GM19193 (cell line): ENCODE results near the gene CCL23.

Experiments used
- POLR2A ChIP-seq: IDR thresholded peaks from 4 replicates; pipeline ENCODE4 v1.6.1; 2011; ENCODE audit not compliant: insufficient read depth, insufficient read length; ENCODE audit errors: extremely low read depth

CCL23 gene, protein sequence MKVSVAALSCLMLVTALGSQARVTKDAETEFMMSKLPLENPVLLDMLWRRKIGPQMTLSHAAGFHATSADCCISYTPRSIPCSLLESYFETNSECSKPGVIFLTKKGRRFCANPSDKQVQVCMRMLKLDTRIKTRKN

DNA sequence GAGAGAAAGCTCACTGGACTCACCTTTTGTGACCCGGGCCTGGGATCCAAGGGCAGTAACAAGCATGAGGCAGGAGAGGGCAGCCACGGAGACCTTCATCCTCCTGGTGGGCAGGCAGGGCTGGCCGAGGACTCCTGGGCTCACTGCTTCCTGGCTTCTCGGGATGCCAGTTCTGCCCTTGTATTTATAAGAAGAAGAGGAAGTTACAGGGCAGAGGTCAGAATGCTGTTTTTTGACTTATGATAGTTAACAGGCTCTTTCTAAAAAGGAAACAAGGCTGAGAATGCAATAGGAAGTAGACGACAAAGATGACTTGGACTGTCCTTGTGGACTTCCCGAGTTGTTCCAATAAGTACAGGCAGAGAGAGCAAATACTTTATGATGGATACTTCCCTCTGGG is at the start of gene CCL23:
Gene CCL23, minus strand, starts transcription at position 174 of the 400 bp plus-strand sequence. Its CDS starts 75 bp downstream, at position 99.
- TF ChIP-seq POLR2A, result no peak

DNA sequence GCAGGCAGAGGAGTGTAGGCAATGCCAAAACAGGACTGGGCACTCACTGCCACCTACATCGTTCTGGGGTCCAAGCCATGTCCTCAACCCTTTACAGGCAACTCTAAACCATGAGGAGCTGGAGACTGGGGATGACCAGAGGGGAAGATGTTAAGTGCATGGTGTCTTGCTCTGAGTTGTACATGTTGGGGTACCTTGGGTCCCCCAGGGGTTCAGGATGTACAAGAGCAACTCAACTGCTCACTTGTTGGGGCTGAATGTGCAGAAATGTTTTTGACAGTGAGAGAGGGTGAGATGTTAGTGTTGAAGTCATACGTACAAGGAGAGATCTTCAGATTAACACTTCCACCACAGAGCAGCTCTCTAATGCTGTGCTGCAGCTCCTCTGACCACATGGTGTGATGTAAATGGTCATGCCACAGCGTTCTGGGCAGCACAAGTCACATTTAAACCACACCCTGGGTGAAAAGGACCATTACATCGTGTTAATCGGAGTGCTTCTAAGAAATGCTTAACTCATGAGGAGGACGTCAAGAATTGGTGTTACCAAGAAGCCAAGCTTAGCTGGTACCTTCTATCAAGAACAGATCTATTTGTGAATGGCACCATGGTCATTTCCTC is 48.7 kb upstream of the CCL23 start:
- no peak for TF ChIP-seq POLR2A

DNA sequence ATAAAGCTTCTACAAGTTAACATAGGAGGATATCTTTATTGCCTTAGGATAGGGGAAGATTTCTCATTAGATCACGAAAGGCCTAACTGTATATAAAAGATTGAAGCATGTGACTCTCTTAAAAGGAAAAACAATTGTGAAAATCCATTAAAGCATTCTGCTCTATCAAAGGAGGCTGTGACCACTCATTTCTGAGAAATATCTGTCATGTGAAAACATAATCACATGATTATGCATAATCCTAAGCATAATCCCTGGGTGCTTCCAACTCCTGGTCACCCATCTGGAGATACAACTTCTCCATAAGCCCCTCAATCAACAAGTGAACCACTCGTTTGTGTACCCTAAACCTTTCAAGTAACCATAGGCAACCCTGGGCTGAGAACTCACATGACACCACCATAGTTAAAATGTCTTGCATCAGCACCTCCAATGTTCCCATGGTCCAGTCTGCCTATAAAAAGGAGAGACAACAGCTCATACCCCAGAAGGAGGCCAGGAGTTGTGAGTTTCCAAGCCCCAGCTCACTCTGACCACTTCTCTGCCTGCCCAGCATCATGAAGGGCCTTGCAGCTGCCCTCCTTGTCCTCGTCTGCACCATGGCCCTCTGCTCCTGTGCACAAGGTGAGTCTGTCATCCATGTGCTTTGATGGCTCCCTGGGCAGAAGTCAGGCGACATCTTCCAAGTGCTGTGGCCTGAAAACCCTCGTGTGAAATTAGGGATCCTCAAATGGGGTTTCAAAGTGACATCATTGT is 46.2 kb upstream of the CCL23 start, which contains the start of gene CCL18:
Gene CCL18, plus strand, starts transcription at position 487 of the 756 bp plus-strand sequence. Its CDS starts 71 bp downstream, at position 558.
- TF ChIP-seq POLR2A, result no peak

DNA sequence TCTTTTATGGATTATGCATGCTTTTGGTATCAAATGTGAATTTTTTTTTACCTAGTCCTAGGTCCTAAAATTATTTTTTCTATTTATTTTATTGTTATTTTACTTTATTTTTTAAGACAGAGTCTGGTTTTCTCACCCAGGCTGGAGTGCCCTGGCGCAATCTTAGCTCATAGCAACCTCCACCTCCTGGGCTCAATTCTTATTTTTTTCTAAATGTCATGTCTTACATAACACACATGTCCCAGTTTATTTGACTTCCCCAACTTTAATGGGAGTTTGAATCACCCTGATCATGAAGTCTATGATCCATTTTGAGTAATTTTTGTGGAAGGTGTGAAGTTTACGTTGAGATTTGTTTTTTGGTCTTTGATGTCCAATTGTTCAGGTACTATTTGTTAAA is 43.0 kb upstream of the CCL23 start:
- no peak for TF ChIP-seq POLR2A

DNA sequence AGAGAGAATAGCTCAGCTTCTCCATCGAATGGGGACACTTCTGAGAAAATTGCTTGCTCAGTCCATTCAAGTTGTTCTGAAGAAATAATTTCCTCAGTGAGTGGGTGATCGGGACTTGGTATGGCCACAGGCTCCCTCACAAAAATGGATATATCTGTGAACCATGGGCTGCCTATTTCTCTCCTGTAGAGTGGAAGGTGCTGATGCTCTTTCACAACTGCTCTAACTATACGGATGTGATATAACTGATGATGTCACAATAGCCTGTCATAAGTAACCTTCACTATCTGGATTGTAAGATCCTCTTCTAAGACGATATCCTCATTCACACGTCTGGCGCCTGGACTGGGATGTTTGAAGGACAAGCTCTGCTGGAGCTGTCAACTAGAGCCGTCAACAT is 41.6 kb upstream of the CCL23 start:
- no peak for TF ChIP-seq POLR2A

DNA sequence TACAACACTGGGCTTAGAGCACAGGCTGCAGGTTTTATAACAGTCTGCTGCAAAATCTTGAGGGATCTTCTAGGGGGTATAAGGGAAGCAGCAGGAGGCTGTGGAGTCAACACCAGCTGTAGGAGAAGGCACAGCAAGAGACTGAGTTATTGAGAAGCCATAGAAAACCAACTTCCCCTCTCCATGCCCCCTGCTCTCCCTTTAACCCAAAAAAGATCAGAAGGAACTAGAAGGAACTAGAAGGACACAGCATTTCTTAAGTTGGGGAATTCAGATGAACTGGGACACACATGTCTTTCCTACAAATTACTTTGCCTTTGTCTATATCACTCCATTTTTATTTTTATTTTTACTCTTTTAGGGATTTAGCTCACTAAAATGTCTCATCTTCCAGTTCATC is 40.1 kb upstream of the CCL23 start:
- no peak for TF ChIP-seq POLR2A

DNA sequence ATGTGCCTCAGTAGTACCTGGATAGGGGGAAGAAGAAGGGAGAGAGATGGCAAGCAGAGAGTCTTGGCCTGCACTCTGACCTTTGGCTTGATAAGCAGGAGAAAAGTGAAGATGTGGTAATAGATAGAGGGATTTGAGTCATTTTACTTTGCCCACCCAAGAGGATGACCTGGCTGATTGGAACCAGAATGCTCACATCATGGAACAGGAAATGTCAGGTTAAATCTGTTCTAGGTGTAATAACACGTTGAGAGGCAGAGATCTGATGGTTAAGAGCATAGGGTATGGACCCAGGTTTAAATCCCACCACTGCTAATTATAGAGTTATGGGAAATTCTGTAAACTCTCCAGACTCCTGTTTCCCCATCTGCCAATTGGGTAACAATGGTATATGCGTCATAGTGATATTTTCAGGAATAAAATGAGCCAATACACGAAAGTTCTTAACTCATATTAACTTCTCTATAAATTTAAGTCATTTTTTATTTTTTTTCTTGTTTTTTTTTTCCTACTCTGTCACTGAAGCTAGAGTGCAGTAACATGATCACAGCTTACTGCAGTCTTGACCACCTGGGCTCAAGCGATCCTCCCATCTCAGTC is 38.2 kb upstream of the CCL23 start:
- no peak for TF ChIP-seq POLR2A

DNA sequence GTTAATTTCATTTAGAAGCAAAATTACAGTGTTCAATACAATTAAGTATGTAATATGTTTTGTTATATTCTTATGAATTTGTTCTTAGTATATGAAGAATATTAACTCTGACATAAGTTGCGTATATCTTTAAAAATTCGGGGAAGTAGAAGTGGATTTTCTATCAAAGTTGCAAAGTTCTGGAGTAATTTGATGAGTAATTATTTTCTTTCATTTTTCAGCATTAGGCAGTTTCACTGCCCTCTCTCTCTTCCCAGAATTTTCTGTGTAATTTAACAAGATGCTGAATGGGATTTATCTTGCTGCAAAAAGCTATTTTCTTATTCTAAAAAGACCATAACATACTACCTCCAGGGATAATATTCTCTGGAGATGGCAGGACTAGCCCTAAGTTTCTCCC is 37.4 kb upstream of the CCL23 start:
- TF ChIP-seq POLR2A, result no peak

DNA sequence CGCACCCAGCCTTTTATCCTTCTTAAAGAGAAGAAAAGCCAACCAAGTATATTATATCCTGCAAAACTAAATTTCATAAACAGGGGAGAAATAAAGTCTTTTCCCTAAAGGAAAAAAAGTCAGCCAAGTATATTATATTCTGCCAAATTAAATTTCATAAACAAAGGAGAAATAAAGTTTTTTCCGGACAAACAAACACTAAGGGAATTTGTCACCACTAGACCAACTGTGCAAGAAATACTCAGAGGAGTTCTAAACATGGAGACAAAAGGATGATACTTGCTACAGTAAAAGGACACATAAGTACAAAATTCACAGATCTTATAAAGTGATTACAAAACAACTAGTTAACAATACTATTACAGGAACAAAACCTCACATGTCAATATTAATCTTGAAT is 31.9 kb upstream of the CCL23 start:
- TF ChIP-seq POLR2A, result no peak

DNA sequence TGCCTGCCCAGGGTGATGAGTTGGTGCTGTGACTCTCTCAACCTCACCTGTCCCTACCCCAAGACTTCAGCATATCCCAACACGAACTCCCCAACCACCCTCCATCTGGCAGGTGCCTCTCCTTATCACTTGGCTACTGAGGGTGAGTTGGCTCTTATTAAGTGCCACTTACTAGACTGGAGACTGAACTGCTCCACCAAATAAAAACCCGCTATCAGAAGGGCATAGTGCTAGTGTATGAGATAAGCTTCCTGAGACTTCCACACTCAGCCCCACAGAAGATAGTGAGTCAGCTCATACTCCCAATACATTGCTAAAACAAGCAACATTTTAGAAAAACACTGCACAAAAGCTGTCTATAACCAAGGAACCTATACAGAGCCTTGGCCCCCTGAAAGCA is 30.3 kb upstream of the CCL23 start:
- TF ChIP-seq POLR2A, result no peak

DNA sequence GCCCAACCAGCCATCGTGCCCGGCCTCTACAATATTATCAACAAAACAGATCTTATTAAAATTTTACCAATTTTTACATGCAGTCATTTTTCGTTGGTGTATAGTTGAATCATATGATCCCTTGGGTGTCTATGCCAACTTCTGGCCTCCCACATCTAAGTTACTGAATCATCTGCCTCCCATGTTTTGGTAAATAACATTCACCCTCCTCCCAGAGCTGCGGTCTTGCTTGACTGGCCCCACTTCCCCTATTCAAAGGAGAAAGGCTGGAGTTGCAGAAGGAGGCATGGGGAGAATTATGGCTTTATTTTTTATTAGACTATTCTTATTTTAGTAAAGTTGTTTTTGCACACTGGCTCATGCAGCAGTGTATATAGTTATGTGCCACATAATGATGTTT is 18.5 kb upstream of the CCL23 start:
- no peak for TF ChIP-seq POLR2A

DNA sequence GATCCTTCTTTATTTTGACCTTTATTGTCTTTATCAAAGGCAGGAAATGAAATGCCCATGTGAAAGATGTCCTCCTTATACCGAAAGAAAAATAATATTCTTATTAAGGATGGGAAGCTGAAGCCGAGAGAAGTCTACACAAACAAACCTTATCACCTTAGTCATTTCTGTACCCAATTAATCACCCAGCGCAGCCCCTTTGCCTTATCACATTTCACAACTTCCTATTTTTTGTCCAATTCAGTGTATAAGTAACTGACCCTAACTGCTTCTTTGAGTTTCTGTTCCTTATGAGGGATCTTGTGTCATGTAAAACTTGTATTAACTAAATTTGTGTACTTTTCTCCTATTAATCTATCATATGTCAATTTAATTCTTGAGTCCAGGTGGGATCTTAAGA is 16.4 kb upstream of the CCL23 start:
- TF ChIP-seq POLR2A, result no peak

DNA sequence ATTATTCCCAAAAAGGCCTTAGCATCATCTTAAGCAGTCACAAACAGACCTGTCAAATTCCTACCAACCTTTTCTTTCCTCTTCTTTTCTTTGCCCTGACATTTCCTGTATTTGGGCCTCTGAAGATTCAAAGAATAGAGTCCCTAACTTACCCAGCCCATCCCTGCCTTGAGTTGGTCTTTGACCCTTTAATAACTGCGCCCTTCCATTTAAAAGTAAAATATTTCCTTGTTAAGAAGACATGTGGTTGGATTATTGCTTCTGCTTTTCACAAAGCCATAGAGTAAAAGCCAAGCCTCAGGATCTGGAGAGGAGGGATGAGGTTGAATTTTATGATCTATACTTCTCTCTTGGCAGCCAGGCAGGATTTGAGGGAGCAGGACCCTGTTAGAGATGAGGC is 13.2 kb upstream of the CCL23 start:
- no peak for TF ChIP-seq POLR2A

DNA sequence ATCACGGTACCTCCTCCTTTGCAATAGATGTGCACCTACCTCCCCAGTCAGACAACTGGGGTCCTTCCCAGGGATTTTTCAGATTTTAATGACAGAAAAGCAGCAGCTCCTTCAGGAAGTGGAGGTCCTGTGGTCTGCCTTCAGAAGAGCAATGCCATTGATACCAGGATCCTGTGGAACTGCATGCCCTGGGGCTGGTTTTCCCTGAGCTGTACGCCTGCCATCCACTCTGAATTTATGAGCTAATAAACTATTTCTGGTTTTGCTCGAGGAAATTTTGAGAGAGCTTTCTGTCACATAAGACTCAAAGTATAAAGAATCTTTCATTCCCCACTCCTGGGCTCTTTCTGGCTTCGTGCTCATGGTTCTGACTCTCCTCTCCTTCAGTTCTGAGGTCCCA is 10.0 kb upstream of the CCL23 start:
- TF ChIP-seq POLR2A, result no peak

DNA sequence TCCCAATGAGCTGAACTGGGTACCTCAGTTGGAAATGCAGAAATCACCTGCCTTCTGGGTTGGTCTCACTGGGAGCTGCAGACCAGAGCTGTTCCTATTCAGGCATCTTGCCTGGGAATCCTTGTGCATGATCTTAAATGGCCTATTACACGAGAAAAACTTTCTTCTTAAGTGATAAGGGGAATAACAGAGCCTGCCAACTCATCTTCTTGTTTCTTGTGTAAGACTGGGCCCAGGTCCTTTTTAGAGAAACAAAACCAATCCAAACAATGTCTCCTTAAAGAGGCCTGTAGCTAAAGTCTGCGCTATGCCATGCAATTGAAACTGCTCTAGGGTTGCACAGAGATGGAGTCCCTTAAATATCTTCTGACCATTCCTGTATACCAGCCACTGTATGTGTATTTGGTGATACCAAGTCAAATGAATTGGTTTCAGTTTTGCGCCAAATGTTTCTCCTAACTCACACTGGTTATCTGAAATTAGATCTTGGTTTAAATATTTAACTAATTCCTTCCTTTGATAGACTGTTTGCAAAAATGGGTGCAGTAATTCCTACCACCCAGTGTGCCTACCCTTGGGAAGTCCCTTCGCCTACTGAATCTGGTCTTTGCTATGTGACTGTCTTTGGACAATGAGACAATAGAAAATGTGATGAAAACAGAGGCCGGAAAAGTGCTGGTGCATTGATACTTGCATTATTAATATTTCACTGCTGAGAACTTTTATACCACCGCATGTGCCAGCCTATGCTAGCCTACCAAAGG is 6.5 kb upstream of the CCL23 start:
- no peak for TF ChIP-seq POLR2A

DNA sequence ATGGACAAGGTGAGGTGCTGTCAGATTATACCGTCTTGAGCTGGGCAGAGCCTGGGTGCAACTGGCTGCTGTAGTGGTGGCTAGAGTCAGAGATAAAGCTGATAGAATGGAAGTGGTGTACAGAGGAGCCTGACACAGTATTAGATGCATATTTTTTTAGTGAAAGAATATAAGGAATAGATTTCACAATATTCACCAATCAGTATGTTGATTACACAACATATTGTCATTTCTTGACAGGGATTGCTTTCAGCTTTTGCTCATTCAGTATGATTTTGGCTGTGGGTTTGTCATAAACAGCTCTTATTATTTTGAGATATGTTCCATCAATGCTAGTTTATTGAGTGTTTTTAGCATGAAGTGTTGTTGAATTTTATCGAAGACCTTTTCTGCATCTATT is 1.7 kb upstream of the CCL23 start:
- TF ChIP-seq POLR2A, result no peak

DNA sequence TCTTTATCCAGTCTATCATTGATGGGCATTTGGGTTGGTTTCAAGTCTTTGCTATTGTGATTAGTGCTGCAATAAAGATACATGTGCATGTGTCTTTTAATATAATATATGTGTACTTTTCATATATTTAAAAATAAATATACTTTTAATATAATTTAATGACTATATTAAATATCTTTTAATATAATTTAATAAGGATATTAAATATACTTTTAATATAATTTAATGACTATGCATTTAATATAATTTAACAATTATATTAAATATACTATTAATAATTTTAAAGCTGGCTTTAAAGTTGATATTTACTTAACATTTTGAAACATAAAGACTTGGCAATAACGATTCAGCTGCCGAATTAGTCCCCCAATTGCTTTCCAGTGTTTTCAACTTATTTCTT is 1.2 kb downstream of the CCL23 start:
- TF ChIP-seq POLR2A, result no peak
